ENCODE measurements around the gene CAPS. TPM values are rescaled to one million over a fixed set of nuclear protein-coding genes. Genes with fewer than 3 reads are reported as not detected.

CAPS gene
- total RNA-seq, 4 donors from 2014 or later = 1.2 to 2.4 (median 2.0) TPM

DNA sequence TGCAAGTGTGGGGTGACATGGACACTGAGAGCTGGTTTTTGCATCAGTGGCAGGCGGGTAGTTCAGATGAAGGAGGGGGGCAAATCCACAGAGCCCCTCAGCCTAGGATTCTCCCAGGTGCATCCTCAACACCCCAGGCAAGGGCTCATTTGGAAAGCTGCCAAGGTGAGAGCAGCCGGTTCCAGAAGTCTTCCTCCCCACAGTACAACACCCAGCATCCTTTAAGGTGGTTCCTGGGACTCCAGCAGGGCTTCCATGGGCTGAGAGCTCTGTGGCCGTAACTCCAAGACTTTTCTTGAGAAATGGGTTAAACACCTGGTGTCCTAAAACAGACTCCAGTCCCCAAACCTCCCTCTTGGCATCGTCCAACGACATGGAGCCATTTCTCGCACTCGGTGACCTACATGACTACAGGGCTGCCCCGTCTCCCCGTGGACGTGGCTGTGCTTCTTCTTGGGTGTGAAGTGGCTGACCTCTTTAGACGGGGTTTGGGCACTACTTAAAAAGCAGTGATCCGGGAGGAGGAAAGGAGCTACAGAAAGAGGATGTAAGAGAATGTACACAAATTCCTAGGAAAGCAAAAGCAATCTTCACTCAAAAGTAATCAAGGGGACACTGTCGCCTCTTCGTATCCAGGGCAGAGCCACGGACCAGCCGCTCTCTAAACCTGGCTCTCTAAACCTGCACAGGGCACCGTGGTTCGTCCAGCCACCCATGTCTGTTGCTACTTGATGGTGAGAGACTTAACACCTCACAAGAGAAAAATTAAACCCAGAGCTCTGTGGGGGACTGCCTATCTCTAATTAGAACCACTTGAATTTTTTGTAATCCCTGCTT lies 38.4 kb downstream of the CAPS start:
- no peaks in the 10 kb centered on the region for H3K9me3 ChIP-seq
- no peak overlapping the region for H3K4me3 ChIP-seq
- ATAC-seq (no peak), DNase-seq (no peak)
- H3K27ac ChIP-seq = no peak overlapping the region
- intact Hi-C loops (cut with DNase I; ENCODE audit: low total_unique reads) (no loop called here), in situ Hi-C loops (cut with MboI; ENCODE audit: low sequenced_read_pairs in 4 of 4) (no loop called here)
- TF ChIP-seq CTCF (IDR thresholded peaks at IDR 0.05 in 4 of 5, conservative IDR thresholded peaks at IDR 0.05 in 1 of 5) (no peak), POLR2A (IDR thresholded peaks at IDR 0.05) (no peak)
- H3K27me3 ChIP-seq = no peaks in the 10 kb centered on the region
- peaks cover 58 to 64% of the 10 kb centered on the region in 2 donors for H3K4me1 ChIP-seq
- no peaks in the 10 kb centered on the region for H3K36me3 ChIP-seq

DNA sequence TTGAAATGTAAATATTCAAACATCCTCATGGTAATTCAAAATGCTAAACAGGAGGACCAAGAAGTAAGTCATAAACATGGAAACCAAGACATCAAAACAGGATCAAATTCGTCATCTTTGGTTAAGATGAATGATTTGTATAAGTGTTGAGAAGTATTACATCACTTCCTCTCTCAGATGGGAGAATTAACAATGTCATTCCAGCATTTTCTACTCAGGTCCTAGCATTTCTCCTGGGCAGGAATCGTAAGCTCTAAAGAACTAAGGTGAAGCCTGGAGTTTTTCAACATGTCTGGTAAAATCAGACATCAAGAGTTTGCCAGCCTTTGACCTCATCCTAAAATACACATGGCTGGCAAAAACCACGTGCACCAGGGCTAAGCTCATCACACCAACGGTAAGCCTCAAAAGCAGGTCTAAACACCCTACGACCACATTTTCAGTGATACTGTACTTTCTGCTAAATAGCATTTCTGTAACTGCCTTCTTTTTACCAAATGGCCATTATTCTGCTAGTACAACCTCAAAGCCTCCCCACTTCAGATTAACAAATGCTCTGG lies 39.1 kb downstream of the CAPS start:
- no peaks in the 10 kb centered on the region for H3K27me3 ChIP-seq
- in situ Hi-C loops (cut with MboI; ENCODE audit: low sequenced_read_pairs in 4 of 4) (no loop called here), intact Hi-C loops (cut with DNase I; ENCODE audit: low total_unique reads) (no loop called here)
- no peak overlapping the region for H3K4me3 ChIP-seq
- TF ChIP-seq CTCF (IDR thresholded peaks at IDR 0.05 in 4 of 5, conservative IDR thresholded peaks at IDR 0.05 in 1 of 5) = no peak
- TF ChIP-seq POLR2A (IDR thresholded peaks at IDR 0.05) = no peak
- no peak for ATAC-seq
- peaks cover 61 to 65% of the 10 kb centered on the region in 2 donors for H3K4me1 ChIP-seq
- no peaks in the 10 kb centered on the region for H3K36me3 ChIP-seq
- H3K27ac ChIP-seq = no peak overlapping the region
- H3K9me3 ChIP-seq = no peaks in the 10 kb centered on the region
- DNase-seq = no peak

DNA sequence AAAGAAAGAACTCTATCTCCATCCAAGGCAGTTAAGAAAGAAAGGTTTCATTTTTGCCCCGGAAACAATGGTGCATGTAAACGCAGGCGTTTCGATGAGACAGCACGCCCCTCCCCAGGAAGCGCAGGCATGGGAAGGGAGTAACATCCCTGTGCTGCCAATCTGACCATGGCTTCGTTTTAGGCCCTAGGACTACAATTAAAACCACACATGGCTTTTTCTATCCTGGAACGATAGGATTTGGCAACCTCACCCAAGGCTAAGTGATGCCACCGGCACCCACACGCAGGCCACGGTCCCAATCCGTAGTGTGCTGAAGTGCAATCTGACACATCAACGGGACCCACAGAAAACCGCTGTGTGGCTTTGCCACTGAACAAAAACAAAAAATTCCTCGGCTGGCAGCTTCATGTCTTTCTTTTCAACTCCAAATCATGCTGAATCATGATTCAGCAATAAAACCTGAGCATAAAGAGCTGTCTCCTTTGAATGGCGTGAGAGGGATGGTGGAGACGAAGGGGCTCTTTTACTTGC lies 39.7 kb downstream of the CAPS start:
- Histone ChIP-seq H3K27me3 (no peaks in the 10 kb centered on the region), H3K27ac (peak overlapping the region in 2 of 4 donors; percentile 50 to 51), H3K36me3 (no peaks in the 10 kb centered on the region), H3K9me3 (no peaks in the 10 kb centered on the region), H3K4me1 (peaks cover 67 to 68% of the 10 kb centered on the region in 2 donors), H3K4me3 (peak overlapping the region in 1 of 4 donors; percentile 26)
- in situ Hi-C loops (cut with MboI; ENCODE audit: low sequenced_read_pairs in 4 of 4) (no loop called here), intact Hi-C loops (cut with DNase I; ENCODE audit: low total_unique reads) (no loop called here)
- no peak for DNase-seq
- no peak for TF ChIP-seq CTCF (IDR thresholded peaks at IDR 0.05 in 4 of 5, conservative IDR thresholded peaks at IDR 0.05 in 1 of 5)
- TF ChIP-seq POLR2A (IDR thresholded peaks at IDR 0.05) = no peak
- ATAC-seq = peak in 1 of 2 donors; percentile 40

- DNase-seq (no peak), ATAC-seq (peak in 1 of 2 donors; percentile 31)
- Histone ChIP-seq H3K36me3 (no peaks in the 10 kb centered on the region), H3K27ac (peak overlapping the region; percentile 6 to 53 (median 50)), H3K27me3 (no peaks in the 10 kb centered on the region), H3K4me3 (peak overlapping the region in 1 of 4 donors; percentile 26), H3K9me3 (no peaks in the 10 kb centered on the region), H3K4me1 (peaks cover 70 to 73% of the 10 kb centered on the region in 2 donors)
- TF ChIP-seq POLR2A (IDR thresholded peaks at IDR 0.05) (no peak), CTCF (IDR thresholded peaks at IDR 0.05 in 4 of 5, conservative IDR thresholded peaks at IDR 0.05 in 1 of 5) (no peak)
- in situ Hi-C loops (cut with MboI; ENCODE audit: low sequenced_read_pairs in 4 of 4) = no loop called here
- intact Hi-C loops (cut with DNase I; ENCODE audit: low total_unique reads) = no loop called here
Observed at GRCh38 chr19:5954293-5954692, 40.2 kb downstream of the CAPS start.
